HG03575 (cell line): ENCODE results near the gene XDH.

Experiments
- ATAC-seq: cut with Tn5 transposase; IDR thresholded peaks from one replicate; pipeline ENCODE4 v1.9.1; 2021; ENCODE audit not compliant: unreplicated experiment, insufficient number of reproducible peaks, low FRiP score; ENCODE audit errors: extremely low read depth

XDH gene

DNA sequence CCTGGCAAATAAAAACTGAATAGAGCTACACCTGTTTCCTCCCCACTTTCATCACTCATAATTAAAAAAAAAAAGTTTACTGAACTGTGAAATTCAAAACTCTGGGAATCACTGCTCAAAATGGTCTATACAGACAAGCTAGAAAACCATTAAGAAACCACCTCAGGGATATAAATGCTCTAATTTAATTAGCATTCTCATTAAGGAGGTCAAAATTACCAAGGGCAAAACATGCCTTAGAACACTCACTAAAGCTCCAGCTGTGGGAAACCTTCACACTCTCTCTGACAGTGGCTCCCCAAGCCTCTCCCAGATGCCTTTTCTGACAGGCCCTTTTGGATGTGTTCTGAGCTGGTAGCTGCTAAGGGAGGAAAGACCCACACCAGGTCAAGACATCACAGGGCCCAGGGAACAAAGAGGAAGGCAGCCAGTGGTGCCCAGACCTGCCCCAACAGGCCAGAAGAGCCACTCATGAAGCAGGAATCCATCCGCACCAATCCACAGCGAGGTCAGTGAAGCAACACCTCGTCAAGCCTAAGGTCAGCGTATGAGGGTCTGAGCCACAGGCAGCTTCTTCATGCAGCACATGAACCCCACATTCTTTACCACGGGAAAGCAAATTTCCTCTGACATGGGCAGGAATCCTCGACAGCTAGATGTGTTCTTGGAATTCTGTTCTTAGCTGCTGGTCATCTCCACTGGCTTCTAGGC is 35.6 kb downstream of the XDH start:
- no peak for ATAC-seq

DNA sequence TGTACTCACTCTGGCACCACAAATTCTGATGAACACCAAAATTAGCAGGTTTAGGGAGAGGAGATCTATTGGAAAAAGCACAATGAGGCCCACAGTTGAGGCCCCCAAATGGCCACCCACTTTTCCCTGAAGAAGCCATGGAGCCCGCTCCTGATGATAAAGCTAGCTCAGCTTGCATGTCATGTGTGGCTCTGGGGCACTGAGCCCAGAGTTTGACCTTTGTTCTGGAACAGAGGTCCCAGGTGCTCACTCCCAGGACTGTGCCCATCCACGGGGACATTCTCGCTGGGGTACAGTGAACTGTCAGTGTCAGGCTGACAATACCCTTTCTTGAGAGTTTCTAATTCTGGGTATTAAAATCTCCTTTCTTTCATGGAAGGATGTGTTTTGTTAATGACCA is 36.2 kb downstream of the XDH start:
- ATAC-seq: no peak

DNA sequence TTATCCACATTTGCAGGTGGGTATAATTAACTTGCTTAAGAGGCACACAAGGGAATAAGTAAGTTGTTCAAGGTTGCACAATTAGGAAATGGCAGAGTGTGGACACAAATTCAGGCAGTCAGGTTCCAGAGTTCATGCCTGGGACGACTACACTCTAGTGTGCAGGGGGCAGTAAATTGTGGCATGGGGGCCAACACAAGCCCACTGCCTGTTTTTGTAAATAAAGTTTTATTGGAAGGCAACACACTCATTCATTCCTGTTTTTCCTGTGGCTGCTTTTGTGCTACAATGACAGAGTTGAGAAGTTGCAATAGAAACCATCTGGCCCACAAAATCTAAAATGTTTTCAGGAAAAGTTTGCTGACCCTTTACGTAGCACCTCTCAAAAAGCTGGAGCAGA is 41.4 kb downstream of the XDH start:
- no peak for ATAC-seq

GRCh38 chr2:31372097-31372496 is 42.4 kb downstream of the XDH start:
- ATAC-seq: no peak

- ATAC-seq: no peak
Measured at GRCh38 chr2:31371691-31372090, 42.9 kb downstream of the XDH start.

GRCh38 chr2:31366733-31367132 is 47.8 kb downstream of the XDH start:
- ATAC-seq: no peak

GRCh38 chr2:31365834-31366505 is 48.6 kb downstream of the XDH start:
- no peak for ATAC-seq

DNA sequence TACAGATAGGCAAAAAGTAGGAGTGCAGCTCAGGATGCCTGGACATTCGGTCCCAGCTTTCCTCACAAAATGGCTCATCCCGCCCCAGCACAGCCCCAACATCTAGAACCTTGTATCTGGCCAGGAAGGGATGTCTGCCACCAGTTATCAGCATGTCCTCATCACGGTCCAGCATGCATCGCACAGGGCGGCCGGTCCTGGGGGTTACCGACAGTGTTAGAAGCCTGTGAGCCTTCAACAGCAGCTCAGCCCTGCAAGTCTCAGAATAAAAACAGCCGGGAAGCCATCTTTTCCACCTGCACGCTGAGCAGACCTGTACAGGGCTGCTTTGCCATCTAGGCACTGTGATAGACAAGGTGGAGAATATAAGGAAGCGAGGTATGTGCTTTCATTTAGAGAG is 49.2 kb downstream of the XDH start:
- ATAC-seq: no peak

- ATAC-seq: no peak
Measured at GRCh38 chr2:31363956-31364750, 50.4 kb downstream of the XDH start.

DNA sequence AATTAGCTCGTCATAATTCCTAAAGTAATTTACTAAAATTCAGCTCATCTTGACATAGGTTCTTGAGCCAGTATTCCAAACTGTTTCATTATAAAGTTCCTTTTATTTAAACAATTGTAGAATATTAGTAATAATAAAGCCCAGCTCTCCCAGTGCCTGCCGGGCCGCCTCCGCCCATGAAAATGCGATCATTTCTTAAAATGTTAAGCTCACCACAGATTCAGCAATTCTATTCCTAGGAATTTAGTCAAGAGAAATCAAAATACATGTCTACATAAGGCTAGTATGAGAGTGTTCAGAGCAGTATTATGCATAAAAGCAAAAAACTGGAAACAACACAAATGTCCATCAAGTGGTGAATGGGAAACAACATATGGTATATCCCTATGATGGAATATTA is 52.0 kb downstream of the XDH start:
- ATAC-seq: no peak

DNA sequence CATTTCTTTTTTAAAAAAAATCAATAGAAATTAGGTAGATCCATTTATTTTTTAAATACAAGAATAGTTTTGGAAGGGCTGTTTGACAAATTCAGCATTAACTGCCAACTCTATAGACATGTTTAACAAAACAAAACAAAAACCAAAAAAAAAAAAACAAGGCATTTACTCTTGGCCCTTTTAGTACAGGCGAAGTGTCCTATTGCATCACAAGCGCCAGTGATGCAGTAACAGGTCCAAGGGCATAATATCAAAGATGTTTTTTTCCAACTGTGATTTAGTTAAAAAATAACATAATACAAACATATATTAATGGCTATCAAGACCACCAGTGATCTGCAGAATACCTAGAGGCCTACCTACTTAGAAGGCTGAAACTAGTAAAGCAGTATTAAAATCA is 55.3 kb downstream of the XDH start:
- no peak for ATAC-seq

DNA sequence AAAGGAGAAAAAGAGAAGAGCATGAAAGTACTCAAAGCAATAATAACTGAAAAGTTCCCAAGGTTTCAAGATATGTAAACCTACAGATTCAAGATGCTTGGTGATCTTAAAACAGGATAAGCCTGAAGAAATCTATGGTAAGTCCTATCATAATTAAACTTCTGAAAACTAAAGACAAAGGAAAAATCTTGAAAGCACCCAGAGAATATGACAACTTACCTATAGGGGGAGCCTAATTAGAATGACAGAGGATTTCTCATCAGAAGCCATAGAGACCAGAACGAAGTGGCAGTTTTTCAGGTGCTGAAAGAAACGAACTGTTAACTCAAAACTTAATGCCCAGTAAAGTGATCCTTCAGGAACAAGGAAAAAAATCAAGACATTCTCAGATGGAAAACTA is 59.7 kb downstream of the XDH start:
- no peak for ATAC-seq

DNA sequence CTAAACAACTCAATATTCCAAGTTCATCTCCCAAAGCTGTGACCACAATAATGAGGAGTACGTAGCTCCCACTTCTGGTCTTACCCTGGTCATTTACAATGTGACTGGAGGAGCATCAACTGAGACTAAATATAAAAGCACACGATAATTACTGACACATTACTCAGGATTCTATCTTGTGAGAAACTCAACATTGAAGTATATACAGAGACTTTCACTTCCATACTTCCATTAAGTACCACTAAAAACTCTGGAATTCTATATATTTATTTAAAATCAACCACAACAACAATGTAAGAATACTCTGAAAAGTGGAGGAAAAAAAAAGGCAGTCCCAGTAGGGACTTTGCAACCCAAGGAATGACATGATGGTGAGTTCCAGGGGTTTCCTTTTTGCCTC is 61.4 kb downstream of the XDH start:
- no peak for ATAC-seq

DNA sequence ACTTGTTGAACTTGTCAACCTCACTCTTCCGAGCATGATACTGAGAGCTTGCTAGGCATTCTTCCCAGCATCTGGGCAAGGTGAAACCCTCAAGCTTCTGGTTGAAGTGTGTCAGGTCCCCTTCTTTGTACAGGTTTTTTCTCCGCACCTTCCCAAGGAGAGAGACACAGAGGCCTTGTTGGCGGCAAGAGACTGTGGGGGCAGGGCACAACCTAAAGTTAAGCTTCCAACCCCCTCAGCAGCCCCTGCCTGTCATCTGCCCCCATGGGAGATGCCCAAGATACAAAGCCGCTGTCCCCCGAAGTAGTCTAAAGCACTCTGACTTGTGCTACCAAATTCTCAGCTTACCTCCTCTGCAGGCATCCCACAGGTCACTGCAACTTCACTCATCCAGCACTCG is 64.9 kb downstream of the XDH start:
- ATAC-seq: no peak

DNA sequence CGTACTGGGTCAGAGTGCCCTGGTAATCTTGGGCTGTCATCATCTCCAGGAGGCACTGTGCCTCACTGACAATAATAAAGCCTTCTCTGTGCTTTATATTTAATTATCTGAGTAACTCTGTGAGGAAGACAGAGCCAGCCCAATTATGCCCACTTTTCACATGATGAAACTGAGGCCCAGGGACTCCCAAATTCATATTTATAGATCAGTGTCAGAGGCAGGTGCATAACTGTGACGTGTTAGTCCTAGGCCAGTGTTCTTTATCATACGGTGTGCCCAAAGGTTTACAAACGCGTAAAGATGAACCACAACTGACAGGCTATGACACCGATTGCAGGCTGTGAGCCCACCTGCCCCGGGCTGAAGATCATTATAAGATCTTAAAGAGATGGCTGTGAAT is 65.4 kb downstream of the XDH start:
- ATAC-seq: no peak

DNA sequence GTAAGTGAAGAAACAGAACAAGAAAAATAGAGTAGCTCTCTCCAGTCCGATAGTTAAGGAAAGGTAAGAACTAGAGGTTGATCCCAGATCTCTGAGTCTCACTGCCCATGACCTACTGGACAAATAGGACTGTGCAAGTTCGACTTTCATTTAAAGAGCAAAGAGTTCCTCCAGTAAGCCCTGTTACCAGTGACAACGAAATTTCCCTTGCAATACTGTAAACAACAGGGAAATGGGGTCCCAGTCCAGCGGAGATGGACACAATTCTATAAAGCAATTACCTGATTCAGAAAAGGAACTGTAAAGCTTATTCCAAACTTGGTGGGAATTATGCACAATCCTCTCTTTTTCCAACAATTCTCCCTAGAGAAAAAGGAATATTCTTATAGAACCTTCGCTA is 65.9 kb downstream of the XDH start:
- ATAC-seq: no peak

GRCh38 chr2:31347750-31348149 is 66.8 kb downstream of the XDH start:
- no peak for ATAC-seq

DNA sequence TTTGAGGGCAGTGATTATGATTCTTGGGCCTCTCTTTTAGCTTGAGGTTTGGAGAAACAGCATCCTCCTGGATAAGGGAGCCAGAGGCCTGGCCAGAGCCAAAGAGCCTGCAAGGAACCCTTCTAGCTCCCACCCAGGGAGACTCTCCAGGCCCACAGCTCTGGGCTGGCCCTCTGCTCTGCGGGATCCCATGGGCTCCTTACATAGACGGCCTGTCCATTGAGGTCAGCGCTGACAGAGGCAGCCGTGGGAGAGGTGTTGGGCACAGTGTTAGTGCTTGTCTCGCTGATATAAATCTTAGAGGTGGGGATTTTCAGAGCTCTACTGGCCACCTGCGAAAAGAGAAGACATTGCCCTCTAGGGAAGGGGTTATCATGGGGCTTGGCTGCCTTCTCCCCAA is 67.2 kb downstream of the XDH start:
- ATAC-seq: no peak

GRCh38 chr2:31344447-31344846 is 70.1 kb downstream of the XDH start:
- no peak for ATAC-seq

DNA sequence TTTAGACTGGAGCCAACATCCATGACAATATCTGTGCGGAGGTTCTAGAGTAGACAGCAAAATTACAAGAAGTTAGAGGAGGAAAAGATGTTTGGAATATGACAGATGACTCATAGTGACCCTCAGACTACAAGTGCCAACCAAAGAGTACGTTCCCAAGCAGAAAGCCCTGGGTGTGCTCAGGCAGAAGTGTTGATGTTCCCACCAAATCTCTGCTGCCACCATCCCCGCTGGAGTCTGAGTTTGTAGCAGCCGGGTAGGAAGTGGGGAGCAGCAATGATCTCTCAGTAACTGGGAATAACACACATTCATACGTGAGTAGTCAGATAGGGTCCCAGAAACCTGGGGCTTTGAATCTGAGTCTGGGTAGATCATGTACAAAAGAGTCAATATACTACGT is 73.2 kb downstream of the XDH start:
- ATAC-seq: no peak
